GM12878 (cell line): Measurements from ENCODE around the gene OOEP.

Source experiments
- CHD4 ChIP-seq: fragments of 200-600 bp; sonication (generic); IDR thresholded peaks from 2 replicates; pipeline ENCODE4 v1.6.1; 2016; ENCODE audit warnings: mild to moderate bottlenecking
- CTCF ChIP-seq, 3 experiments: IDR thresholded peaks in 2 of 3; conservative IDR thresholded peaks in 1 of 3; 2 replicates each; pipeline ENCODE4 v1.5.1; 2011; ENCODE audit warnings: low read depth in 3 of 3, low read length in 3 of 3, mild to moderate bottlenecking in 3 of 3, control low read depth in 2 of 3, moderate library complexity in 2 of 3, inconsistent platforms in 1 of 3, mixed read lengths in 1 of 3; ENCODE audit not compliant: control insufficient read depth in 2 of 3, insufficient read depth in 1 of 3; ENCODE audit errors: extremely low read depth in 1 of 3
- EP300 ChIP-seq, 2 experiments: fragments of 150-350 bp in 1 of 2; IDR thresholded peaks; 2 replicates each; pipeline ENCODE4 v1.6.1; 2011 to 2012; ENCODE audit warnings: low read depth in 2 of 2, low read length in 2 of 2, borderline replicate concordance in 1 of 2, improper control_type of control experiment in 1 of 2, inconsistent platforms in 1 of 2; ENCODE audit not compliant: control insufficient read depth in 1 of 2
- EZH2 ChIP-seq: IDR thresholded peaks from 2 replicates; pipeline ENCODE4 v1.6.1; 2012; ENCODE audit warnings: low read depth, mild to moderate bottlenecking, control low read depth, inconsistent platforms, low read length, borderline replicate concordance; ENCODE audit not compliant: control insufficient read depth
- IKZF1 ChIP-seq: fragments of 450-650 bp; conservative IDR thresholded peaks from 2 replicates; pipeline ENCODE4 v1.6.1; 2017; ENCODE audit warnings: antibody characterized with exemption, mild to moderate bottlenecking
- MAX ChIP-seq: IDR thresholded peaks from 2 replicates; pipeline ENCODE4 v1.6.1; 2012; ENCODE audit warnings: low read depth, low read length, improper control_type of control experiment
- NRF1 ChIP-seq: conservative IDR thresholded peaks from 2 replicates; pipeline ENCODE4 v1.6.1; 2011; ENCODE audit warnings: mild to moderate bottlenecking, low read depth, low read length, improper control_type of control experiment
- RFX5 ChIP-seq: IDR thresholded peaks from 2 replicates; pipeline ENCODE4 v1.6.1; 2011; ENCODE audit warnings: low read depth, low read length, improper control_type of control experiment
- SIX5 ChIP-seq: IDR thresholded peaks from 2 replicates; pipeline ENCODE4 v1.6.1; 2011; ENCODE audit warnings: mild to moderate bottlenecking, low read depth, low read length, moderate library complexity; ENCODE audit not compliant: severe bottlenecking
- SPI1 ChIP-seq: IDR thresholded peaks from 2 replicates; pipeline ENCODE4 v1.6.1; 2011; ENCODE audit warnings: low read depth, mild to moderate bottlenecking, low read length, moderate library complexity, borderline replicate concordance; ENCODE audit not compliant: insufficient read depth
- TCF3 ChIP-seq: IDR thresholded peaks from 2 replicates; pipeline ENCODE4 v1.6.1; 2012; ENCODE audit warnings: low read depth, mild to moderate bottlenecking, low read length, borderline replicate concordance; ENCODE audit not compliant: insufficient read depth
- USF2 ChIP-seq: IDR thresholded peaks from 2 replicates; pipeline ENCODE4 v1.6.1; 2011; ENCODE audit warnings: low read depth, low read length, improper control_type of control experiment, borderline replicate concordance
- ZNF384 ChIP-seq: IDR thresholded peaks from 2 replicates; pipeline ENCODE4 v1.6.1; 2012; ENCODE audit warnings: low read depth, mild to moderate bottlenecking, low read length, improper control_type of control experiment, borderline replicate concordance
- ZSCAN29 ChIP-seq: fragments of 450-650 bp; IDR thresholded peaks from 2 replicates; pipeline ENCODE4 v1.6.1; 2017; ENCODE audit warnings: mild to moderate bottlenecking, moderate library complexity

GRCh38 chr6:73339340-73339739, 30.4 kb downstream of the OOEP start:
- TF ChIP-seq TCF3 = no peak
- TF ChIP-seq CTCF (IDR thresholded peaks at IDR 0.05 in 2 of 3, conservative IDR thresholded peaks at IDR 0.05 in 1 of 3; ENCODE audit: control insufficient read depth in 2 of 3, extremely low read depth in 1 of 3, insufficient read depth in 1 of 3, low read depth in 3 of 3, low read length in 3 of 3) = no peak
- no peak for TF ChIP-seq SIX5
- no peak for TF ChIP-seq SPI1
- TF ChIP-seq CHD4 = no peak
- TF ChIP-seq ZNF384 = no peak
- TF ChIP-seq EZH2 = no peak
- no peak for TF ChIP-seq EP300 (IDR thresholded peaks at IDR 0.05; ENCODE audit: borderline replicate concordance in 1 of 2, control insufficient read depth in 1 of 2, low read depth in 2 of 2, low read length in 2 of 2)
- TF ChIP-seq MAX = no peak
- TF ChIP-seq NRF1 = no peak
- no peak for TF ChIP-seq RFX5
- no peak for TF ChIP-seq IKZF1
- no peak for TF ChIP-seq USF2
- no peak for TF ChIP-seq ZSCAN29
